Prostate gland (tissue), 2 donors: ENCODE measurements around the gene ERVFRD-1. TPM values are rescaled to one million over a fixed set of nuclear protein-coding genes. Genes with fewer than 3 reads are reported as not detected.

ENCODE experiments used
- DNase-seq: peaks from one replicate; pipeline ENCODE4 v3.0.0-alpha.2; 2019; ENCODE audit warnings: low spot score
- H3K27ac ChIP-seq, 2 donors: fragments of 200-600 bp; sonication (generic); 2 replicates each; pipeline ENCODE4 v1.5.1; 2017 to 2019
- H3K27me3 ChIP-seq: fragments of 200-600 bp; sonication (generic); replicated peaks from 2 replicates; pipeline ENCODE4 v1.5.1; 2019; ENCODE audit not compliant: insufficient read depth
- H3K36me3 ChIP-seq, 2 donors: fragments of 200-600 bp; sonication (generic); 1 replicate in 1 of 2; 2 replicates in 1 of 2; pipeline versions ENCODE4 v1.5.1 to v1.8.1; 2017 to 2019
- H3K4me1 ChIP-seq: fragments of 200-600 bp; sonication (generic); replicated peaks from 2 replicates; pipeline ENCODE4 v1.5.1; 2019
- H3K4me3 ChIP-seq, 2 donors: fragments of 200-600 bp; sonication (generic); 2 replicates each; pipeline ENCODE4 v1.5.1; 2017 to 2019
- H3K9me3 ChIP-seq: fragments of 200-600 bp; sonication (generic); 2 replicates; pipeline ENCODE4 v1.5.1; 2017
- POLR2A ChIP-seq: fragments of 450-650 bp; IDR thresholded peaks from one replicate; pipeline ENCODE4 v1.6.1; 2016; ENCODE audit warnings: antibody characterized with exemption, mild to moderate bottlenecking
- POLR2AphosphoS5 ChIP-seq: sonication (generic); formaldehyde crosslinking; IDR thresholded peaks from one replicate; pipeline ENCODE4 v1.6.1; 2017; ENCODE audit warnings: antibody characterized with exemption
- WGBS: methylation state at CpG from one replicate; pipeline ENCODE4 v1.1.5; 2018; 5-methylcytosine and 5-hydroxymethylcytosine counted together
- intact Hi-C: fragments of 100-400 bp; cut with DNase I; formaldehyde crosslinking; loops from one replicate; pipeline ENCODE4 v1.14.2; 2022
- total RNA-seq, 2 donors: library from RNA; depleted of rRNA; stranded (reverse); fragments of >200 nt; gene quantifications; one replicate each; pipeline ENCODE4 v1.1.0, GENCODE V29; 2016
- TF ChIP-seq, protein P1 (sequence below), 4 experiments: fragments of 200-600 bp in 2 of 4; fragments of 450-650 bp in 2 of 4; sonication (generic) in 2 of 4; IDR thresholded peaks; 1 replicate in 3 of 4; 2 replicates in 1 of 4; pipeline ENCODE4 v1.5.1; 2016 to 2019; ENCODE audit warnings: antibody characterized with exemption in 4 of 4, mild to moderate bottlenecking in 2 of 4, moderate library complexity in 2 of 4

ERVFRD-1 gene
- total RNA-seq, 2 donors from 2014 or later: not detected

DNA sequence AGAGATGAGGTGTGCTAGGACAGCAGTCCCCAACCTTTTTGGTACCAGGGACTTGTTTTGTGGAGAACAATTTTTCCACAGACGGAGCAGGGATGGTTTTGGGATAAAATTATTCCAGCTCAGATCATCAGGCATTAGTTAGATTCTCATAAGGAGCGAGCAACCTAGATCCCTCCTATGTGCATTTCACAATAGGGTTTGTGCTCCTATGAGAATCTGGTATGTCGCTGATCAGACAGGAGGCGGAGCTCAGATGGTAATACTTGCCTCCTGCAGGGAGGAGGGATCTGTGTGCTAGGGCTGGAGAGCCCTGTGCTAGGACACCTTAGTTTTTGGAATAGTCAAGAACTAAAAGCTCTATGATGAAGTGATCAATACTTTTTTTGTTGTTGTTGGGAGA lies 15.4 kb downstream of the ERVFRD-1 start:
- no peaks in the 10 kb centered on the region for H3K4me1 ChIP-seq
- H3K27me3 ChIP-seq: no peaks in the 10 kb centered on the region
- no peaks in the 10 kb centered on the region for H3K36me3 ChIP-seq
- DNase-seq: peak; percentile 22
- no peaks in the 10 kb centered on the region for H3K9me3 ChIP-seq
- no peak overlapping the region for H3K27ac ChIP-seq
- no peak overlapping the region for H3K4me3 ChIP-seq
- intact Hi-C loops: no loop called here
- TF ChIP-seq, protein P1, sequence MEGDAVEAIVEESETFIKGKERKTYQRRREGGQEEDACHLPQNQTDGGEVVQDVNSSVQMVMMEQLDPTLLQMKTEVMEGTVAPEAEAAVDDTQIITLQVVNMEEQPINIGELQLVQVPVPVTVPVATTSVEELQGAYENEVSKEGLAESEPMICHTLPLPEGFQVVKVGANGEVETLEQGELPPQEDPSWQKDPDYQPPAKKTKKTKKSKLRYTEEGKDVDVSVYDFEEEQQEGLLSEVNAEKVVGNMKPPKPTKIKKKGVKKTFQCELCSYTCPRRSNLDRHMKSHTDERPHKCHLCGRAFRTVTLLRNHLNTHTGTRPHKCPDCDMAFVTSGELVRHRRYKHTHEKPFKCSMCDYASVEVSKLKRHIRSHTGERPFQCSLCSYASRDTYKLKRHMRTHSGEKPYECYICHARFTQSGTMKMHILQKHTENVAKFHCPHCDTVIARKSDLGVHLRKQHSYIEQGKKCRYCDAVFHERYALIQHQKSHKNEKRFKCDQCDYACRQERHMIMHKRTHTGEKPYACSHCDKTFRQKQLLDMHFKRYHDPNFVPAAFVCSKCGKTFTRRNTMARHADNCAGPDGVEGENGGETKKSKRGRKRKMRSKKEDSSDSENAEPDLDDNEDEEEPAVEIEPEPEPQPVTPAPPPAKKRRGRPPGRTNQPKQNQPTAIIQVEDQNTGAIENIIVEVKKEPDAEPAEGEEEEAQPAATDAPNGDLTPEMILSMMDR (IDR thresholded peaks at IDR 0.05): no peak
- TF ChIP-seq POLR2A: no peak
- TF ChIP-seq POLR2AphosphoS5: peak; percentile 35
- WGBS: 64% methylated on average over 4 of the region's 4 CpGs

DNA sequence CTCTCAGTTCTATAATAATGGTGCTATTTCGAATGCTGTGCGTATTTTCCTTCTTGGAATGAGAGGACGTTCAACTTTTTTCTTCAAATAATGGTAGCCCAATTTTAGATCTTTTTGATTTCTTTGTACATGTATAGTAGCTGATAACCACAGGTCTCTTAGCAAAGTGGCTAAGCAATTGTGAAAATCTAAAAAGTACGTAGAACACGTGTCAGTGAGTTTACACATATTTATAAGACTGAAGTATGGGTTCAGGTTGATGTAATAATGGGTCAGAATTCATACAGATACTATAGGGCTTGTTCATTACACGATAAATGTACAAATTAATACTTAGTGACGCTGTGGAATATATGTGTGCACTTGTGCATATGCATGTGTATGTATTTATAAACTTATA lies 16.6 kb downstream of the ERVFRD-1 start:
- intact Hi-C loops: no loop called here
- Histone ChIP-seq H3K4me3 (peak overlapping the region; percentile 97 to 98), H3K27ac (peak overlapping the region; percentile 98), H3K27me3 (no peaks in the 10 kb centered on the region), H3K4me1 (no peaks in the 10 kb centered on the region), H3K9me3 (no peaks in the 10 kb centered on the region), H3K36me3 (no peaks in the 10 kb centered on the region)
- no peak for DNase-seq
- TF ChIP-seq POLR2AphosphoS5: no peak
- TF ChIP-seq POLR2A: no peak
- TF ChIP-seq, protein P1 (IDR thresholded peaks at IDR 0.05): no peak
- 38% methylated on average over 7 of the region's 7 CpGs for WGBS

DNA sequence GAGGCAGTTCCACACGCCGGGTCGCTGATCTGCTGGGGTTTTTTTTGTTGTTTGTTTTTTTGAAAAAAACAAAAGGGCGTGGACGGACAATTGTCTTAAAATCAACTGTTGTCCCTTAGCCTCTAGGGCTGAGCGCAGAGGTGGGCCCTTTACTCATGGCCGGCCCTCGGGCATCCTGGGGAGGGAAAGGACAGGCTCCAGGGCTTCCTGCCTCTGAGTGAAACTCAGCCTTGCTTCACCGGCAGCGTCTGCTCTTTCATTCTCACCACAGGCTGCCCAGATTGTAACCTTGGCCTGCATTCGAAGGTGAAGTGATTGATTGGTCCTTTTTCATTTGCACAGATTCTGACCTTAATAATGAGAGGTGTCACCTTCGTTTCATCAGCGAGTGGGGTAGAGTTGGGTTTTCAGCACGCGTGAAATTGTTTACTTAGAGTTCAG lies 17.1 kb downstream of the ERVFRD-1 start:
- intact Hi-C loops: no loop called here
- under 1% methylated on average over 15 of the region's 15 CpGs for WGBS
- Histone ChIP-seq H3K4me3 (peak overlapping the region; percentile 97 to 98), H3K4me1 (no peaks in the 10 kb centered on the region), H3K27ac (peak overlapping the region; percentile 98), H3K9me3 (no peaks in the 10 kb centered on the region), H3K27me3 (no peaks in the 10 kb centered on the region), H3K36me3 (no peaks in the 10 kb centered on the region)
- peak; percentile 33 for DNase-seq
- peak; percentile 10 for TF ChIP-seq POLR2AphosphoS5
- TF ChIP-seq, protein P1 (IDR thresholded peaks at IDR 0.05): no peak

DNA sequence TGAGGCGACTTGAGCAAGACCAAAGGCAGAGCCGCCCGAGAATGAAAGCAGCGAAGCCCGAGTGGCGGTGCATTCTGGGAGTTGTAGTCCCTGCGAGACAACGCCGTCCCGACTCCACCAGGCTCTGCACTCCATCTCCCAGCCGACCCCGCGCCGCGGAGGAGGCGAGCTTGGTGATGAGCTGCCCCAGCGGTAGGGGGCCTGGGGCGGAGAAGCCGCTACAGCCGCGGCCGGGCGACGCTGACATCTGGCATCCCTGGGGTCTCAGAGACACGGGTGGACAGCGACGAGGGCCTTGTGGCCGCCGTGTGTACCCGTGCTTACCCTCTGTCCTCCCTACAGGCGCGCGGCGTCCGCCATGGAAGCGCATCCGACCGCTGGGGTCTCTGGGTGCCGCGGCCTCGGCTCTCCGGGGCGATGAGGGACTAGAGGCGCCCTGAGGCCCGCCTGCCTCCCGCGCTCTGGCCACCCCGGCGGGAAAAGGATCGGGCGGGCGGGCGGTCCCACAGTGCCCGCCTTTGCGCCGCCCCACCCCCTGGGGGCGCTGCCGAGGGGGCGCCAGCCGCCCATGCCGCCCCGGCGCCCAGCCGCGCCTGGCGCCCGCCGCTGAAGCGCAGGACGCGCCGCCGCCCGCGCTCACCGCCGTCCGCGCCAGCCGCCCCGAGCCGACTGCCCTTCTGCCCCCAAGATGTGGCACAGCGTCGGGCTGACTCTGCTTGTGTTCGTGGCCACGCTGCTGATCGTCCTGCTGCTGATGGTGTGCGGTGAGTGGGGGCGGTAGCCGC lies 17.7 kb downstream of the ERVFRD-1 start, which contains the start of gene SMIM13:
SMIM13 (plus strand) TSS at position 209 of the 785 bp plus-strand sequence; CDS start at position 689, 480 bp downstream.
- Histone ChIP-seq H3K4me1 (no peaks in the 10 kb centered on the region), H3K27me3 (no peaks in the 10 kb centered on the region), H3K27ac (peak within 1 kb of the TSS; percentile 98), H3K36me3 (no peaks in the 10 kb centered on the region), H3K9me3 (no peaks in the 10 kb centered on the region), H3K4me3 (peak within 1 kb of the TSS; percentile 97 to 98)
- intact Hi-C loops: no loop called here
- TF ChIP-seq POLR2A (peak; percentile 80), POLR2AphosphoS5 (peak; percentile 92)
- TF ChIP-seq, protein P1 (IDR thresholded peaks at IDR 0.05): peak; percentile 40 to 73 (median 56)
- under 1% methylated on average over 37 of the region's 90 CpGs for WGBS
- peak; percentile 98 for DNase-seq

DNA sequence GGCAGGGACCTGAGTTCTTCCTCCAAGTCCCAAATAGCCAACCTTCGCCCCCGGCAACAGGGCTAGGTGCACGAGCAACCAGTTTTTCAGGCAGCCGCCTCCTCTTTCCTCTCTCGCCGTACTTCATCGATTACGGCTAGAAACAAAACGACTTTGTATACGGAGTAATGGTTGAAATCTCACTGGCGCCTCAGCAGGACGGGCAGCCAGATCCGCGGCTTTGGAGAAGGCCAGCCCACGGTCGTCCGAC lies 18.2 kb downstream of the ERVFRD-1 start:
- H3K9me3 ChIP-seq: no peaks in the 10 kb centered on the region
- DNase-seq: no peak
- H3K4me3 ChIP-seq: peak overlapping the region; percentile 97 to 98
- intact Hi-C loops: no loop called here
- TF ChIP-seq, protein P1 (IDR thresholded peaks at IDR 0.05): no peak
- TF ChIP-seq POLR2AphosphoS5 (no peak), POLR2A (no peak)
- under 1% methylated on average over 17 of the region's 17 CpGs for WGBS
- no peaks in the 10 kb centered on the region for H3K36me3 ChIP-seq
- peak overlapping the region; percentile 98 for H3K27ac ChIP-seq
- no peaks in the 10 kb centered on the region for H3K27me3 ChIP-seq
- H3K4me1 ChIP-seq: no peaks in the 10 kb centered on the region
